Endothelial cell of umbilical vein (primary cell): ENCODE measurements around the gene COLGALT1. TPM values are rescaled to one million over a fixed set of nuclear protein-coding genes. Genes with fewer than 3 reads are reported as not detected.

ENCODE experiments used
- BruUV-seq: library from RNA; stranded (reverse); fragments of 400-500 nt; replicated peaks from 2 replicates; lab custom pipeline; 2021; lab: Mats Ljungman, UMichigan
- CTCF ChIA-PET: fragments of 300-600, 350-600 bp; sonication (Branson Sonifier 250); formaldehyde crosslinking; loops from one replicate; lab custom pipeline; 2021; ENCODE audit warnings: antibody characterized with exemption, inconsistent platforms; lab: Charles Lee
- POLR2A ChIA-PET: fragments of 300-600, 350-600 bp; sonication (Branson Sonifier 250); formaldehyde crosslinking; loops from one replicate; lab custom pipeline; 2021; ENCODE audit warnings: antibody characterized with exemption, inconsistent platforms; lab: Charles Lee
- DNase-seq: peaks from one replicate; pipeline ENCODE4 v3.0.0-alpha.2; 2011; ENCODE audit warnings: low read depth, low spot score
- FAIRE-seq: peaks from 2 replicates; lab custom pipeline; 2011; peaks lifted over from hg19 to GRCh38; lab: Jason Lieb, UNC
- H2AFZ ChIP-seq: 2 replicates; pipeline ENCODE4 v1.6.0; 2012; ENCODE audit warnings: low read depth, low read length, control low read depth, inconsistent platforms
- H3K27ac ChIP-seq: 2 replicates; pipeline ENCODE4 v1.5.1; 2011; ENCODE audit warnings: low read depth, mild to moderate bottlenecking, control low read depth, low read length, moderate library complexity; ENCODE audit not compliant: insufficient read depth
- H3K27me3 ChIP-seq, 2 experiments: 2 replicates each; pipeline versions ENCODE4 v1.6.0 to v1.6.1; 2011; ENCODE audit warnings: low read length in 2 of 2, mixed read lengths in 1 of 2; ENCODE audit not compliant: control insufficient read depth in 2 of 2, insufficient read depth in 2 of 2
- H3K36me3 ChIP-seq, 2 experiments: 2 replicates in 1 of 2; 3 replicates in 1 of 2; pipeline ENCODE4 v1.5.1; 2011; ENCODE audit warnings: low read length in 2 of 2, mild to moderate bottlenecking in 1 of 2, moderate library complexity in 1 of 2; ENCODE audit not compliant: control insufficient read depth in 2 of 2, insufficient read depth in 2 of 2; ENCODE audit errors: extremely low read depth in 1 of 2
- H3K4me1 ChIP-seq: 3 replicates; pipeline ENCODE4 v1.5.1; 2011; ENCODE audit warnings: mild to moderate bottlenecking, low read length; ENCODE audit not compliant: control insufficient read depth, insufficient read depth; ENCODE audit errors: extremely low read depth
- H3K4me2 ChIP-seq: 2 replicates; pipeline ENCODE4 v1.6.1; 2011; ENCODE audit warnings: low read length, control low read depth, mixed read lengths; ENCODE audit not compliant: insufficient read depth
- H3K4me3 ChIP-seq, 3 experiments: fragments of 200-600 bp in 1 of 3; sonication (generic), shearing (Covaris generic) in 1 of 3; replicated peaks in 1 of 3; 2 replicates each; pipeline ENCODE4 v1.5.1; 2011 to 2016; ENCODE audit warnings: control low read depth in 3 of 3, low read length in 3 of 3, mild to moderate bottlenecking in 2 of 3, inconsistent platforms in 1 of 3, low read depth in 1 of 3, moderate library complexity in 1 of 3; ENCODE audit not compliant: insufficient read depth in 1 of 3
- H3K79me2 ChIP-seq: 2 replicates; pipeline ENCODE4 v1.6.0; 2012; ENCODE audit warnings: low read length, inconsistent platforms; ENCODE audit not compliant: control insufficient read depth, insufficient read depth
- H3K9ac ChIP-seq: replicated peaks from 2 replicates; pipeline ENCODE3; 2011; ENCODE audit warnings: low read length, control low read depth; ENCODE audit not compliant: insufficient read depth; ENCODE audit errors: extremely low read depth
- H3K9me1 ChIP-seq: replicated peaks from 3 replicates; pipeline ENCODE4 v1.6.0; 2011; ENCODE audit warnings: mild to moderate bottlenecking, low read length; ENCODE audit not compliant: control insufficient read depth, insufficient read depth; ENCODE audit errors: extremely low read depth
- H3K9me3 ChIP-seq: replicated peaks from 2 replicates; pipeline ENCODE4 v1.5.1; 2012; ENCODE audit warnings: low read length, inconsistent platforms; ENCODE audit not compliant: control insufficient read depth, insufficient read depth
- H4K20me1 ChIP-seq: replicated peaks from 2 replicates; pipeline ENCODE3; 2011; ENCODE audit warnings: mild to moderate bottlenecking, low read length; ENCODE audit not compliant: control insufficient read depth, insufficient read depth; ENCODE audit errors: extremely low read depth
- EZH2 ChIP-seq: IDR thresholded peaks from 2 replicates; pipeline ENCODE4 v1.6.1; 2012; ENCODE audit warnings: borderline replicate concordance, low read depth, mild to moderate bottlenecking, moderate library complexity, low read length, inconsistent platforms; ENCODE audit not compliant: severe bottlenecking
- FOS ChIP-seq: IDR thresholded peaks from 2 replicates; pipeline ENCODE4 v1.6.1; 2011; ENCODE audit warnings: mild to moderate bottlenecking, low read length, moderate library complexity, borderline replicate concordance; ENCODE audit not compliant: insufficient read depth
- GATA2 ChIP-seq: IDR thresholded peaks from 2 replicates; pipeline ENCODE4 v1.7.0; 2011; ENCODE audit warnings: low read depth, mild to moderate bottlenecking, moderate library complexity, mixed read lengths, low read length; ENCODE audit not compliant: insufficient read length, insufficient read depth
- JUN ChIP-seq: IDR thresholded peaks from 2 replicates; pipeline ENCODE4 v1.6.1; 2011; ENCODE audit warnings: borderline replicate concordance, low read depth; ENCODE audit not compliant: insufficient read length, insufficient read depth
- MYC ChIP-seq: IDR thresholded peaks from one replicate; pipeline ENCODE4 v1.6.1; 2011; ENCODE audit warnings: mild to moderate bottlenecking, low read depth, low read length
- POLR2A ChIP-seq: IDR thresholded peaks from 2 replicates; pipeline ENCODE4 v1.6.1; 2012; ENCODE audit warnings: low read depth, mild to moderate bottlenecking, control low read depth, low read length
- POLR2AphosphoS5 ChIP-seq: IDR thresholded peaks from 2 replicates; pipeline ENCODE4 v1.6.1; 2012; ENCODE audit warnings: low read depth, mild to moderate bottlenecking, control low read depth, low read length, moderate library complexity; ENCODE audit not compliant: insufficient read depth
- dilution Hi-C: fragments of 300-500 bp; cut with MboI; formaldehyde crosslinking; loops from one replicate; pipeline ENCODE4 v1.15.0; 2019; ENCODE audit warnings: low sequenced_read_pairs; ENCODE audit not compliant: extremely low pct_ligation_motif_present
- intact Hi-C: fragments of 100-400 bp; cut with micrococcal nuclease; formaldehyde crosslinking; loops from one replicate; pipeline ENCODE4 v1.10.0; 2022
- polyA plus RNA-seq, 4 experiments: library from polyadenylated mRNA; depleted of rRNA in 3 of 4; stranded (reverse) in 3 of 4; unstranded in 1 of 4; fragments of >200 nt; gene quantifications; 2 replicates each; pipeline versions ENCODE4 v1.2.1 to v1.2.3, GENCODE V29; 2011 to 2012; ENCODE audit warnings: missing spikeins in 1 of 4
- total RNA-seq: library from RNA; stranded (reverse); gene quantifications from 2 replicates; pipeline ENCODE4 v1.2.3, GENCODE V29; 2021
- TF ChIP-seq, protein P1 (sequence below), 2 donors: IDR thresholded peaks; 1 replicate in 1 of 2; 2 replicates in 1 of 2; pipeline ENCODE4 v1.5.1; 2011; ENCODE audit warnings: low read length in 2 of 2, mild to moderate bottlenecking in 2 of 2, moderate library complexity in 2 of 2, control low read depth in 1 of 2, inconsistent platforms in 1 of 2, low read depth in 1 of 2; ENCODE audit not compliant: insufficient read depth in 1 of 2; ENCODE audit errors: extremely low read depth in 1 of 2
- TF ChIP-seq, protein P2 (sequence below): IDR thresholded peaks from 2 replicates; pipeline ENCODE4 v1.6.1; 2011; ENCODE audit not compliant: insufficient read depth, insufficient read length

Gene COLGALT1
- total and polyA plus RNA-seq, 2 donors (not counting 3 experiments of a cell fraction or from before 2014, with no cell fraction given), result 263 to 355 TPM

DNA sequence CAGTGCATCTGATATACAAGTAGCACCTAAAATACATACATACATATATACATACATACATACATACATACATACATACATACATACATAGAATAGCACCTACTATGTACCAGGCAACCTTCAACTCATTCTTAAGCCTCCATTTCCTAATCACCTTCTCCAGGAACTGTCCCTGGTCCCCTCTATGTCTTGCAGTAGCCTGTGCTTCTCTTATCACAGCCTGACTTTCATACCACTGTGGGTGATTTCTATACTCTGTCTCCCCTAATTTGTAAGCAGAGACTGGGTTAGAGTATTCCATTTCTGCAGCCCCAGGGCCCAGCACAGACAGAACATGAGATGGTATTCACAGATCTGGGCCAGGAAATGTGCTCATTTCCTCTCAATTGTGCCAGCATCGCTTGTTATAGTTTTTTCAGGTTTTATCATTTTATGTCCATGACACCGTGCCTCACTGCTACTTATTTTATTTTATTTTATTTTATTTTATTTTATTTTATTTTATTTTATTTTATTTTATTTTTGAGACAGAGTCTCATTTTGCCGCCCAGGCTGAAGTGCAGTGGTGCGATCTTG, 14.2 kb upstream of the COLGALT1 start:
- no peak for TF ChIP-seq JUN
- no peak for TF ChIP-seq POLR2A
- no peak for TF ChIP-seq POLR2AphosphoS5
- TF ChIP-seq, protein P1, sequence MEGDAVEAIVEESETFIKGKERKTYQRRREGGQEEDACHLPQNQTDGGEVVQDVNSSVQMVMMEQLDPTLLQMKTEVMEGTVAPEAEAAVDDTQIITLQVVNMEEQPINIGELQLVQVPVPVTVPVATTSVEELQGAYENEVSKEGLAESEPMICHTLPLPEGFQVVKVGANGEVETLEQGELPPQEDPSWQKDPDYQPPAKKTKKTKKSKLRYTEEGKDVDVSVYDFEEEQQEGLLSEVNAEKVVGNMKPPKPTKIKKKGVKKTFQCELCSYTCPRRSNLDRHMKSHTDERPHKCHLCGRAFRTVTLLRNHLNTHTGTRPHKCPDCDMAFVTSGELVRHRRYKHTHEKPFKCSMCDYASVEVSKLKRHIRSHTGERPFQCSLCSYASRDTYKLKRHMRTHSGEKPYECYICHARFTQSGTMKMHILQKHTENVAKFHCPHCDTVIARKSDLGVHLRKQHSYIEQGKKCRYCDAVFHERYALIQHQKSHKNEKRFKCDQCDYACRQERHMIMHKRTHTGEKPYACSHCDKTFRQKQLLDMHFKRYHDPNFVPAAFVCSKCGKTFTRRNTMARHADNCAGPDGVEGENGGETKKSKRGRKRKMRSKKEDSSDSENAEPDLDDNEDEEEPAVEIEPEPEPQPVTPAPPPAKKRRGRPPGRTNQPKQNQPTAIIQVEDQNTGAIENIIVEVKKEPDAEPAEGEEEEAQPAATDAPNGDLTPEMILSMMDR (IDR thresholded peaks at IDR 0.05; ENCODE audit: extremely low read depth in 1 of 2, insufficient read depth in 1 of 2, low read depth in 1 of 2, low read length in 2 of 2), result no peak
- no peak for TF ChIP-seq EZH2
- no peak for TF ChIP-seq FOS
- no peak for TF ChIP-seq MYC
- TF ChIP-seq, protein P2, sequence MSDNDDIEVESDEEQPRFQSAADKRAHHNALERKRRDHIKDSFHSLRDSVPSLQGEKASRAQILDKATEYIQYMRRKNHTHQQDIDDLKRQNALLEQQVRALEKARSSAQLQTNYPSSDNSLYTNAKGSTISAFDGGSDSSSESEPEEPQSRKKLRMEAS, result no peak
- no peak for TF ChIP-seq GATA2
- Histone ChIP-seq H3K9ac (no peak overlapping the region), H3K9me1 (no peaks in the 10 kb centered on the region), H3K27ac (no peak overlapping the region), H3K9me3 (no peaks in the 10 kb centered on the region), H3K4me1 (peaks cover 7% of the 10 kb centered on the region), H3K4me2 (no peak overlapping the region), H3K4me3 (no peak overlapping the region), H3K79me2 (no peaks in the 10 kb centered on the region), H3K36me3 (no peaks in the 10 kb centered on the region), H2AFZ (no peak overlapping the region), H3K27me3 (no peaks in the 10 kb centered on the region), H4K20me1 (no peaks in the 10 kb centered on the region)
- dilution Hi-C loops (no loop called here), intact Hi-C loops (no loop called here)
- ChIA-PET CTCF (interaction anchor here (0.7 to 3.3 kb wide), 2 partner anchors 8 to 12 kb away, joined by 4 to 12 read pairs; no protein-coding TSS in a partner anchor), POLR2A (no interaction called here)
- DNase-seq, result no peak
- no peak for FAIRE-seq
- BruUV-seq, result no TSS peak
